ENCODE results near the gene COMP. TPM values are rescaled to one million over a fixed set of nuclear protein-coding genes. Genes with fewer than 3 reads are reported as not detected.
"Not testable (repeated sequence)": the region's sequence is repeated elsewhere in the genome, so short reads cannot be mapped to it uniquely, and the experiment has no call there.

The COMP gene
- polyA plus RNA-seq, 2 of the 4 experiments (the other 2 are of a cell fraction) = not detected

- ATAC-seq (no peak), FAIRE-seq (no peak), DNase-seq (ENCODE audit: low read depth in 1 of 2, low spot score in 1 of 2) (no peak)
- ChIA-PET POLR2A (no interaction called here), CTCF (no interaction called here)
- no peaks in the 10 kb centered on the region for H3K9me3 ChIP-seq
- H3K4me3 ChIP-seq = no peak overlapping the region
- WGBS (ENCODE audit: missing lambda C conversion rate) = 76% methylated on average over 5 of the region's 5 CpGs
- no peak overlapping the region for H3K4me2 ChIP-seq
- TF ChIP-seq, protein P1, sequence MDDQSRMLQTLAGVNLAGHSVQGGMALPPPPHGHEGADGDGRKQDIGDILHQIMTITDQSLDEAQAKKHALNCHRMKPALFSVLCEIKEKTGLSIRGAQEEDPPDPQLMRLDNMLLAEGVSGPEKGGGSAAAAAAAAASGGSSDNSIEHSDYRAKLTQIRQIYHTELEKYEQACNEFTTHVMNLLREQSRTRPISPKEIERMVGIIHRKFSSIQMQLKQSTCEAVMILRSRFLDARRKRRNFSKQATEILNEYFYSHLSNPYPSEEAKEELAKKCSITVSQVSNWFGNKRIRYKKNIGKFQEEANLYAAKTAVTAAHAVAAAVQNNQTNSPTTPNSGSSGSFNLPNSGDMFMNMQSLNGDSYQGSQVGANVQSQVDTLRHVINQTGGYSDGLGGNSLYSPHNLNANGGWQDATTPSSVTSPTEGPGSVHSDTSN (IDR thresholded peaks at IDR 0.05) = no peak
- no peak for TF ChIP-seq HDAC2 (IDR thresholded peaks at IDR 0.05)
- TF ChIP-seq, protein P2, sequence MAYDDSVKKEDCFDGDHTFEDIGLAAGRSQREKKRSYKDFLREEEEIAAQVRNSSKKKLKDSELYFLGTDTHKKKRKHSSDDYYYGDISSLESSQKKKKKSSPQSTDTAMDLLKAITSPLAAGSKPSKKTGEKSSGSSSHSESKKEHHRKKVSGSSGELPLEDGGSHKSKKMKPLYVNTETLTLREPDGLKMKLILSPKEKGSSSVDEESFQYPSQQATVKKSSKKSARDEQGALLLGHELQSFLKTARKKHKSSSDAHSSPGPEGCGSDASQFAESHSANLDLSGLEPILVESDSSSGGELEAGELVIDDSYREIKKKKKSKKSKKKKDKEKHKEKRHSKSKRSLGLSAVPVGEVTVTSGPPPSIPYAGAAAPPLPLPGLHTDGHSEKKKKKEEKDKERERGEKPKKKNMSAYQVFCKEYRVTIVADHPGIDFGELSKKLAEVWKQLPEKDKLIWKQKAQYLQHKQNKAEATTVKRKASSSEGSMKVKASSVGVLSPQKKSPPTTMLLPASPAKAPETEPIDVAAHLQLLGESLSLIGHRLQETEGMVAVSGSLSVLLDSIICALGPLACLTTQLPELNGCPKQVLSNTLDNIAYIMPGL (CRISPR knock-in tag; IDR thresholded peaks at IDR 0.05; ENCODE audit: borderline replicate concordance) = no peak
- TF ChIP-seq RNF2 (IDR thresholded peaks at IDR 0.05; ENCODE audit: borderline replicate concordance, low read depth) = no peak
- TF ChIP-seq CHD4 (IDR thresholded peaks at IDR 0.05; ENCODE audit: borderline replicate concordance) = no peak
- no peak for TF ChIP-seq RFX5 (IDR thresholded peaks at IDR 0.05)
- TF ChIP-seq HOXB5 (CRISPR knock-in tag; IDR thresholded peaks at IDR 0.05) = no peak
- H3K27ac ChIP-seq = no peak overlapping the region
- no peaks in the 10 kb centered on the region for H3K4me1 ChIP-seq
Measured at GRCh38 chr19:18815673-18816072, 24.6 kb upstream of the COMP start.

DNA sequence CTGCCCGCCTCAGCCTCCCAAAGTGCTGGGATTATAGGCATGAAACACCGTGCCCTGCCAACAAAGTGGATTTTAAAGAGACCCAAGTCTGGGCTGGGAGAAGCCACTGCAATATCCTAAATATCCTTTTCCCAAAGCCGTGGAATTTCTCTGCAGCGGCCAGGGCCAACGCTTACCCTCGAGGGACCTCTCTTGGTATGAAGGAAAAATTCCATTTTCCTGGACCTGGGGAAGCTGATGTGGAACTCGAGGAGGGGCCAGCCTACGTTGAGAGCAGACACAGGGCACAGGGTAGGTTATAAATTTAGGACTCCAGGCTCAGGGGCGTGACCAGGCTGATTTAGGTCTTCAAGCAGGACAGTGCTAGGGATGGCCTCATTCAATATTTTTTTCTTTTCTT lies 23.0 kb upstream of the COMP start:
- no peak for ATAC-seq
- Histone ChIP-seq H3K4me3 (no peak overlapping the region), H3K4me1 (no peaks in the 10 kb centered on the region), H3K9me3 (no peaks in the 10 kb centered on the region), H3K4me2 (no peak overlapping the region), H3K27ac (no peak overlapping the region)
- POLR2A ChIA-PET = no interaction called here
- FAIRE-seq = no peak
- WGBS (ENCODE audit: missing lambda C conversion rate) = 59% methylated on average over 9 of the region's 9 CpGs
- no peak for TF ChIP-seq POLR2A (IDR thresholded peaks at IDR 0.05; ENCODE audit: low read length)
- TF ChIP-seq FOSL2 (IDR thresholded peaks at IDR 0.05) = no peak
- TF ChIP-seq FOSL2 (CRISPR knock-in tag; IDR thresholded peaks at IDR 0.05) = no peak
- TF ChIP-seq, protein P3, sequence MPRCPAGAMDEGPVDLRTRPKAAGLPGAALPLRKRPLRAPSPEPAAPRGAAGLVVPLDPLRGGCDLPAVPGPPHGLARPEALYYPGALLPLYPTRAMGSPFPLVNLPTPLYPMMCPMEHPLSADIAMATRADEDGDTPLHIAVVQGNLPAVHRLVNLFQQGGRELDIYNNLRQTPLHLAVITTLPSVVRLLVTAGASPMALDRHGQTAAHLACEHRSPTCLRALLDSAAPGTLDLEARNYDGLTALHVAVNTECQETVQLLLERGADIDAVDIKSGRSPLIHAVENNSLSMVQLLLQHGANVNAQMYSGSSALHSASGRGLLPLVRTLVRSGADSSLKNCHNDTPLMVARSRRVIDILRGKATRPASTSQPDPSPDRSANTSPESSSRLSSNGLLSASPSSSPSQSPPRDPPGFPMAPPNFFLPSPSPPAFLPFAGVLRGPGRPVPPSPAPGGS (IDR thresholded peaks at IDR 0.05) = no peak
- no peak for TF ChIP-seq MAFK (IDR thresholded peaks at IDR 0.05; ENCODE audit: partially characterized antibody)
- no peak for TF ChIP-seq ZNF302 (CRISPR knock-in tag; IDR thresholded peaks at IDR 0.05)
- TF ChIP-seq ZC3H11A (IDR thresholded peaks at IDR 0.05) = no peak
- TF ChIP-seq RAD21 (conservative IDR thresholded peaks at IDR 0.05 in 1 of 2, IDR thresholded peaks at IDR 0.05 in 1 of 2) = no peak
- TF ChIP-seq RFX5 (IDR thresholded peaks at IDR 0.05) = no peak
- no peak for TF ChIP-seq ESRRA (IDR thresholded peaks at IDR 0.05; ENCODE audit: borderline replicate concordance, low read length)
- TF ChIP-seq RCOR1 (IDR thresholded peaks at IDR 0.05; ENCODE audit: low read depth, low read length) = no peak
- CTCF ChIA-PET = no interaction called here
- DNase-seq (ENCODE audit: low read depth in 1 of 2, low spot score in 1 of 2) = no peak

DNA sequence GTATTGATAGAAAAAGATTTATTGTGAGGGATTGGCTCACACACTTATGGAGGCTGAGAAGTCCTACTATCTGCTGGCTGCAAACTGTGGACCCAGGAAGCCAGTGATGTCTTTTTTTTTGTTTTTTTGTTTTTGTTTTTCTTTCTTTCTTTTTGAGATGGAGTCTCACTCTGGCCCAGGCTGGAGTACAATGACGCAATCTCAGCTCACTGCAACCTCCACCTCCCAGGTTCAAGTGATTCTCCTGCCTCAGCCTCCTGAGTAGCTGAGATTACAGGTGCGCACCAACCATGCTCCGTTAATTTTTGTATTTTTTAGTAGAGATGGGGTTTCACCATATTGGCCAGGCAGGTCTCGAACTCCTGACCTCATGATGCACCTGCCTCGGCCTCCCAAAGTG lies 20.5 kb upstream of the COMP start:
- FAIRE-seq; H3K27ac ChIP-seq; POLR2A ChIA-PET; H3K4me1 ChIP-seq; DNase-seq (ENCODE audit: low read depth in 1 of 2, low spot score in 1 of 2); ATAC-seq; H3K4me3 ChIP-seq; H3K4me2 ChIP-seq; H3K9me3 ChIP-seq: not testable (repeated sequence)
- CTCF ChIA-PET = interaction anchor here (1.2 kb wide), 1 partner anchor 35 kb away, joined by 3 read pairs; no protein-coding TSS in a partner anchor
- 89% methylated on average over 5 of the region's 5 CpGs for WGBS (ENCODE audit: missing lambda C conversion rate)
